Activated naive CD4-positive, alpha-beta T cell treated with anti-CD3 and anti-CD28 coated beads, Interleukin-2, amount 50 U/mL, for 24 hours (primary cell): ENCODE data around the gene GCFC2.

Experiments
- H3K27ac Mint-ChIP-seq: one replicate; pipeline ENCODE4 v1.8.0; 2021; ENCODE audit warnings: mild to moderate bottlenecking, mixed read lengths
- H3K27me3 Mint-ChIP-seq: one replicate; pipeline ENCODE4 v1.8.0; 2021; ENCODE audit warnings: mixed read lengths
- H3K36me3 Mint-ChIP-seq: one replicate; pipeline ENCODE4 v1.8.0; 2021; ENCODE audit warnings: mixed read lengths
- H3K4me1 Mint-ChIP-seq: one replicate; pipeline ENCODE4 v1.8.0; 2021; ENCODE audit warnings: mixed read lengths
- H3K4me3 Mint-ChIP-seq: one replicate; pipeline ENCODE4 v1.8.0; 2021; ENCODE audit warnings: mild to moderate bottlenecking, mixed read lengths
- H3K9me3 Mint-ChIP-seq: one replicate; pipeline ENCODE4 v1.8.0; 2021; ENCODE audit warnings: mixed read lengths

GCFC2 gene

GRCh38 chr2:75619956-75620740, 90.6 kb downstream of the GCFC2 start:
- no peaks in the 10 kb centered on the region for H3K4me1 Mint-ChIP-seq
- no peaks in the 10 kb centered on the region for H3K9me3 Mint-ChIP-seq
- H3K4me3 Mint-ChIP-seq: no peak overlapping the region
- H3K27ac Mint-ChIP-seq: no peak overlapping the region
- H3K36me3 Mint-ChIP-seq: peaks cover 2% of the 10 kb centered on the region
- peaks cover 10% of the 10 kb centered on the region for H3K27me3 Mint-ChIP-seq

DNA sequence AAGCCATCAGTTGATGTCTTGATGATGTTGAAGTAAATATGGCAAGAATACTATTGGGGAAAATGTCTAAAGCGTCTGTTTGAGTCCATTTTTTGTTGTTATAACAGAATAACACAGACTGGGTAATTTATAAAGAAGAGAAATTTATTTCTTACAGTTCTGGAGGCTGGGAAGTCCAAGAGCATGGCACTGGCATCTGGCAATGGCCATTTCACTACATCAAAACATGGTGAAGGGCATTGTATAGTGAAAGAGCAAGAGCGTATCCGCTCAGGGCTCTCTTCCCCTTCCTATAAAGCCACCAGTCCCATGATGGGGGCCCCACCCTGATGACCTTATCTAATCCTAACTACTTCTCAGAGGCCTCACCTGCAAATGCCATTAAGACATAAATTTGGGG, 93.8 kb downstream of the GCFC2 start:
- H3K27ac Mint-ChIP-seq: no peak overlapping the region
- no peak overlapping the region for H3K4me3 Mint-ChIP-seq
- peaks cover 2% of the 10 kb centered on the region for H3K36me3 Mint-ChIP-seq
- H3K9me3 Mint-ChIP-seq: no peaks in the 10 kb centered on the region
- no peaks in the 10 kb centered on the region for H3K4me1 Mint-ChIP-seq
- peaks cover 5% of the 10 kb centered on the region for H3K27me3 Mint-ChIP-seq

DNA sequence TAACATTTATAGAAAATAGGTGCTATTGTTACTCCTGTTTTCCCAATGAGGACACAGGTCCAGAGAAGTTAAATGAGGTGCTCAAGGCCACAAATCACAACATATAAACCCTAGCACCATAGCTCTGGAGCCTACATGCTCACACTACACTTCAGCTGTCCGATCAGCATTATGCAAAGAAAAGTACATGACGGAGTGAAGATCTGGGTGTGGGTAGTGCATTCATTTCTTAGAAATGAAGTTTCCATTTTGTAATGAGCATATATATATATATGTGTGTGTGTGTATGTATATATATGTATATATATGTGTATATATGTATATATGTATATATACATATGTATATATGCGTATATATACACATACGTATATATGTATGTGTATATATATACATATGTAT, 94.3 kb downstream of the GCFC2 start:
- Mint-ChIP-seq H3K4me3 (no peak overlapping the region), H3K9me3 (no peaks in the 10 kb centered on the region), H3K4me1 (no peaks in the 10 kb centered on the region), H3K27me3 (peaks cover 9% of the 10 kb centered on the region), H3K27ac (no peak overlapping the region), H3K36me3 (peaks cover 2% of the 10 kb centered on the region)

DNA sequence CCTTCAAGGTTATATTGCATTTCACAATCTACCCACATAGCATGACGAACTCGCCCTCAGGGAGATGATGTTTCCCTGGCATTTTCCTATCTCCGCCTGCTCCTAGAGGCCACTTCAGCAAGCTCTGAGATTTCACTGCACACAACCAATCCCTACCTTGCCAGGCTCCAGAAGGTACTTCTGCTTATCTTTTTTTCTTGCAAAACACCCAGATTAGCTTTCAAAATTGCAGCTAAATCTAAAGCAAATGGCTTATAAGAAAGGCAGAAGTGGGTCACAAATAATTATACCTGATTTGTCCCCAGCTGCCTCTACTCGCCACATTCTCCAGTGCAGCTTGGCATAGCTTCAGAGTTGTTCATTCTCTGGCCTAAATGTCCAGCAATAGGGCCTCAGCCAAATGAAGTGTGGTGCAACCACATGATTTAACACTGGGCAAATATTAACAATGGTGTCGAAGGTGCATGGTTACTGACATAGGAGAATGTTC, 96.5 kb downstream of the GCFC2 start:
- no peak overlapping the region for H3K4me3 Mint-ChIP-seq
- H3K9me3 Mint-ChIP-seq: no peaks in the 10 kb centered on the region
- peaks cover 16% of the 10 kb centered on the region for H3K27me3 Mint-ChIP-seq
- H3K27ac Mint-ChIP-seq: no peak overlapping the region
- H3K4me1 Mint-ChIP-seq: no peaks in the 10 kb centered on the region
- H3K36me3 Mint-ChIP-seq: no peaks in the 10 kb centered on the region

- Mint-ChIP-seq H3K27ac (no peak overlapping the region), H3K36me3 (no peaks in the 10 kb centered on the region), H3K4me1 (no peaks in the 10 kb centered on the region), H3K4me3 (no peak overlapping the region), H3K27me3 (peaks cover 18% of the 10 kb centered on the region), H3K9me3 (no peaks in the 10 kb centered on the region)
Observed at GRCh38 chr2:75612862-75613243, 97.9 kb downstream of the GCFC2 start.
